GM19099 (cell line): ENCODE results near the gene GSC2.

Source experiments
- POLR2A ChIP-seq: IDR thresholded peaks from 3 replicates; pipeline ENCODE4 v1.6.1; 2011; ENCODE audit warnings: low read depth; ENCODE audit not compliant: insufficient read length; ENCODE audit errors: extremely low read depth

GSC2 gene

GRCh38 chr22:19150482-19151328 lies 613 bp upstream of the GSC2 start:
- no peak for TF ChIP-seq POLR2A

DNA sequence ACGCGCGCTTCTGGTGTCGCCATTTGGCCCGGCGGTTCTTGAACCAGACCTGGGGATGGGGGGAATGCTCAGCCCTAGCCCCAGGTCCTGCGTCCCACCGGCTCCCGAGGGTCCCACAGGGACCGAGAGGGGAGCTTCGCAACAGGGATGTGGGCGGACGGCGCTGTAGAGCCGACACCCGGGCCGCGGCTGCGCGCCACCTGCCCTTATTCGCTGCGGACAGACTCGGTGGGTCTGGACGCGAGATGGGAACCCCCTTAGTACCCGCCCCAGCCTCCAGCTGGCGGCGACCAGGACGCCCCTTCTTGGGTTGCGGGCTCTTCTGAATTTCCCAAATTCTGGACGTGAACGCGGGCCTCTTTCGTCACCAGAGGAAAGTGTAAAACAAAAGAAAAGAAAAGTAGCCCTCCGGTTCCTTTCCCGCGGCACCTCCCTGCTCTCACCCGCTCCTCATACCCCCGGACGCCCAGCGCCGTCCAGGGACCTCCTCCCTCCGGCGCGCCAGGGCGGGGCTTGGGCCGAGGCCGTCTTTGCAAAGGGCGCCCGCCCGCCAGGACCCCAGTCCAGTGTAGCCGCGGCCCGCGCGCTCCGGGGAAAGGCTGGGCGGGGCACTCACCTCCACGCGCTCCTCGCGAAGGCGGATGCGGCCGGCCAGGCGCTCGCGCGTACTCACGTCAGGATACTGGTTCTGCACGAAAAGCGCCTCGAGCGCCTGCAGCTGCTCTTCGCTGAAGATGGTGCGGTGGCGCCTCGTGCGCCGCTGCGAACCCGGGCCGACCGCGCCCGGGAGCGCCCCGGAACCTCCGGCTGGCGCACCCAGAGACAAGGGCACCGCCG lies 827 bp downstream of the GSC2 start:
- no peak for TF ChIP-seq POLR2A

GRCh38 chr22:19148417-19149046 lies 1.6 kb downstream of the GSC2 start:
- no peak for TF ChIP-seq POLR2A

DNA sequence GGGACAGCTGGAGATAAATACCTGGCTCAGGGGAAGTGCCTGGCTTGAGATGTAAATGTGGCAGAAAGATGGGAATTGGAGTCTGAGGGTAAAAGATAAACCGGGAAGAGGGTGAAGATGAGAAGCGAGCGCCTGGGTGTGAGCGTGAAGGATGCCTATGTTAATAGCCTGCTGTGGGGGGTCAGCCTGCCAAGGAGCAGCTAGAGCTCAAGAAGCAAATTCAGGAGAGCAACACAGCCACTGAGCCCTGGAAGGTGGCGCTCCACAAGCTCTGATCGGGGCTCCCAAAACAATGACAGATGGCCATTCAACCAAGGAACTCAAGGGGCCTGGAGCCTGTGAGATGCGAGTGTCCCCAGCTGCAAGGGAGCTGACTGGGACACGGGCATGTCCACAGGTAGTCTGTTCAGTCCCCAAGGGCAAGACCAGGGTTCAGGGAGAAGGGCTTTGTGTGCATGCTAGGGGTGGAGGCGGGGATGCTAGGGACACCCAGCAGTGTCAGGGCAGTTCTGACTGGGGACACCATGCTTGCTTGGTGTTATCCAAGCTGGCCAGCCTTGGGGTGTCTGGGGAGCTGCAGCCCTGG lies 2.8 kb downstream of the GSC2 start:
- no peak for TF ChIP-seq POLR2A

DNA sequence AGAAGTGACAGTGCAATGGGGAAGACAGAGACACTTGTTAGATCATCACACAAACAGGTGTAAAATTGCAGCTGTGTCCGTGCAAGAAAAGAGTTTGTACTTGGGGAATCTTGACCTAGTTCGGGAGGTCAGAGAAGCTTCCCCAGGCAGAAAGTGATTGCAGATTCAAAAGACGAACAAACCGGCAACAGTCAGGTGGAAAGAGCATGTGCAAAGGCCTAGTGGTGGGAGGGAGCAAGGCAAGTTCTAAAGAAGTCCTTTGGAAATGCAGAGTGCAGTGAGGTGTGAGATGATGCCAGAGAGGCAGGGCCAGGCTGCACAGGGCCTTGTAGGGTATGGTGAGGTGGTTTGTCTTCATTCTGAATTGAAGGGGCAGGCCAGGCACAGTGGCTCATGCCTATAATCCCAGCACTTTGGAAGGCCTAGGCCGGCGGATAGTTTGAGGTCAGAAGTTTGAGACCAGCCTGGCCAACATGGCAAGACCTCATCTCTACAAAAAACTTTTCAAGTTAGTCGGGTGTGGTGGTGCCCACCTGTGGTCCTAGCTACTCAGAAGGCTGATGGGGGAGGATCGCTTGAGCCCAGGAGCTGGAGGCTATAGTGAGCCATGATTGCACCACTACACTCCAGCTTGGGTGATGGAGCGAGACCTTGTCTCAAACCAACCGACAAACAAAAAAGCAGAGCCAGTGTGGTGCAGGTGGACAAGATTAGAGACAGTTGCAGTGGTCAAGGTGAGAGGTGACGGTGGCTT lies 3.7 kb downstream of the GSC2 start:
- TF ChIP-seq POLR2A = no peak

DNA sequence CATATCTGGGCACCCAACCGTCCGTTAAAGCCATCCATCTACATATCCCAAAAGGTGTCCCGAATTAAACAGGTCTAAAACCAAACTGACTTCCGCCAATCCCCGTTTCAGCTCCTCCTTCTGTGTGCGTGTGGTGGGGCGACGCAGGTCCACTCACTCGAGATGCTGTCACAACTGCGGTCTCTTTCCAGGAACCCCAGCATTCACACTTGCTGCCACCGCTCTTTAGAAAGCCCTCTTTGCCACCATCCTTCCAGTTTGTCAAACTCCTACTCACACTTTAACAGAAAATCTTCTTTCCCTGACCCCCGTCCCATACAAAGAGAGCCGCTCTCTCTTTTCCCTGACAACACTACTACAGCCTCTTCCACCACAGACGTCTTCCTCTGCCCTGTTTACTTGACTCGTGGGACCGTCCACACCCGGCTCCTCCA lies 6.1 kb downstream of the GSC2 start:
- no peak for TF ChIP-seq POLR2A

- TF ChIP-seq POLR2A = no peak
Observed at GRCh38 chr22:19143212-19143611, 6.9 kb downstream of the GSC2 start.

DNA sequence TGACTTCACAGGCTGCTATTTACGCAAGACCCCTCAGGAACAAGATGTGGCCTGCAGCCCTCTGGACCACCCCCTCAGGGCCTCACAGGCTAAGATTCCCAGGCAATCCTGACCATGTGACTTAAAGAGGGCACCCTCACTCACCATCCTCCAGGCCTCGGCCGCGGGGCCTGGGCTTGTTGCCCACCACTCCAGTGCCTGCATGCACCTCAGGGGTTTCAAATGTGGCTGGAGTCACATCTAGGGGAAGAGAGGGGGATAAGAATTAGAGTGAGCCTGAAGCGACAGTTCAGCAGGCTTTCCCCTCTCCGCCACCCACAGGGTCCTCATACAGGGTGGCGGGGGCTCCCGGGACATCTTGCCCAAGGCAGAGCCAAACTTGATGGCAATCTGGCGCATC lies 7.7 kb downstream of the GSC2 start:
- no peak for TF ChIP-seq POLR2A

DNA sequence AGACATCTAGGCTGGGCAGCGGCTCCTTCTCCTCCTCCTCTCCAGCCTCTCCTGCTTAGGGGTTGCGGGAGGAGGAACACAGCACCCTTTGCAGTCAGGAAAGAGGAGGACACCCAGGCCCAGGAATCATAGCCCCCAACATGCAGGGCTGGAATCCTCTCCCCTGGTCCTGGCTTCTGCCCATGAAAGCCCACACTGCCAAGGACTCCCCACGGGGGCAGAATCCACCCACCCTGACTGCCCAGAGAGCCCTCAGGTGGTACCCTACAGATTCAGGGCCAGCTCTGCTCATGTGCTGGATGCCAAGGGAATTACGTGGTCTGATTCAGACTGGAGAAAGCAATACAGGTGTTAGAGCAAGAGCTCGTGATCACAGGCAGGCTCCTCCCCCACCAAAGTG lies 10.1 kb downstream of the GSC2 start:
- TF ChIP-seq POLR2A = no peak

DNA sequence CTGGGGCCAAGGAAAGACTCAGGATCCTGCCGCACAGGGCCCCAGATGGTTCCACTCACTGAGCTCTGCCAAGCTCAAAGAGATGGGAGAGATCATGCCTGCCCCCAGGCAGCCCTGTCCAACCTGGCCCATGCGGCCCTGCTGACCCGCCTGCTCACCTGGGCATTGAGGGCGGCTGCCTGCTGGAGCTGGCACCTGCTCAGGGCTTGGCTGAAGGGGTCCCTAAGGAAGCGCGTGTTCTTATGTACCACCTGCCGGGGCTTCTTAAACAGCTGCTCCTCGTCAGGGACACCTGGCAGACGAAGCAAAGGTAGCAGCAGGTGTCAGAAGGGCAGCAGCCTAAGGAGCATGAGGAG lies 11.1 kb downstream of the GSC2 start:
- no peak for TF ChIP-seq POLR2A

- no peak for TF ChIP-seq POLR2A
Observed at GRCh38 chr22:19138217-19139000, 11.7 kb downstream of the GSC2 start.

- no peak for TF ChIP-seq POLR2A
Observed at GRCh38 chr22:19137384-19138216, 12.5 kb downstream of the GSC2 start.

DNA sequence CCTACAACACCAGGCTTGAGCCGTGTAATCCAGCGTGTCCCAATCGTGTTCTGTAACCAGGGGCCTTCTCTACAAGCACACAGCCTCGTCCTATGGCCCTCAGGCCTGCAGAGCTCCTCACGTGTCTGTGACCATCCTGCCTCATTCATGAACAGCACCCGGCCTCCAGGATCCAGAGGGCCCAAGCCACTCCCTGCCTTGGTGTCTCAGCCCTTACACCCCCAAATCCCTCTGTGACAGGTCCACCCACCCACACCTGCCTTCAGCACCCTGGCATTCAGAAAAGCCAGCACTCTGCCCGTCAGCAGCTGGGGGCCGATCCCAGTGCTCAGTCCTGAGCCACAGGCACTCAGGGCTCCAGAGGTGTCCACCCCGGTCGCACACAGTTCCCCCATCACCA lies 13.2 kb downstream of the GSC2 start:
- no peak for TF ChIP-seq POLR2A
